Fibroblast of peridontal ligament (primary cell): ENCODE results near the gene BMF.
"Not testable (repeated sequence)": the region's sequence is repeated elsewhere in the genome, so short reads cannot be mapped to it uniquely, and the experiment has no call there.

Experiments
- DNase-seq: peaks from one replicate; pipeline ENCODE4 v3.0.0-alpha.2; 2010; ENCODE audit errors: extremely low read depth

BMF gene

DNA sequence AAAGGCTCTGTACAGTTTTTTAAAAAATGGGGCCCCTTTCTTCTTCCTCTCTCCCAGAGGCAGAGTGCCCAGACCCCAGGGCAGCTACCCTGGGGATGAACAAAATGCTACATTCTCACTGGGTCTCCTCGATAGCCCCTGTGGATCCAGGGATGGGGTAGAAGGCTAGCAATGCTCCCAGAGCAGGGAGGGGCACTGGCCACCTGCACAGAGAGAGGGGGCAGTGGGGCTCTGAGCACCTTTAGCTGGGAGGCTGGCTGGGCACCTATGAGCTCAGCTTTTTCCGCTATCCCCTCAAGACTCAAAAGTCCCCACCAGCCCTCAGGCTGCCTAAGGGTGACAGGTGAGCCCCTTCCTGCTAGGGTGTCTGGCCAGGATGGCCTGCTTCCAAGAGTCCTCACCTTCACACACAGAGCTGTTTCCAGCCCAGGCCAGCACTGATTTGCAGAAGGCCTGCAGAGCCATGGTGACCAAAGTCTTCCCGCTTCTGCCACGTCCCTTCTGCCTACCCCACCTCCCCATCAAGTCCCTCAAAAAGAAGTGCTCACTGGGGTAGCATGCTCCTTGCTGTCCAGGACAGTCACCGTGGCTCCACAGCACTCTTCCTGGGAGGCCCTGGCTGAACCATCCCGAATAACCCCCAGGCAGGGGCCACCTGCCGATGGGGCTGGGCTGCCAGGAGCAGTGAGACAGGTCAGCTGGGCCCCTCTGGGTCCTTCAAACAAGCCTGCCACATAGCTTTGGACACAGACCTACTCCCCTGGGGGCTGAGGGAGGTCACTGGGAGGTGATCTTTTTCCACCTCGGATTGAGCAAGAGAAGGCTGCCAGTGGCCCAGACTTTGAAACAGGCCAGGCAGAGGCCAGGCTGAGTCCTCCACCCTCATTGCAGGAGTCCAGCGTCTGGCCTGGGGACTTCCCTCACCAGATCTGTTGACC, 20.4 kb downstream of the BMF start:
- peak; percentile 18 for DNase-seq

GRCh38 chr15:40087068-40087810, 21.4 kb downstream of the BMF start:
- no peak for DNase-seq

DNA sequence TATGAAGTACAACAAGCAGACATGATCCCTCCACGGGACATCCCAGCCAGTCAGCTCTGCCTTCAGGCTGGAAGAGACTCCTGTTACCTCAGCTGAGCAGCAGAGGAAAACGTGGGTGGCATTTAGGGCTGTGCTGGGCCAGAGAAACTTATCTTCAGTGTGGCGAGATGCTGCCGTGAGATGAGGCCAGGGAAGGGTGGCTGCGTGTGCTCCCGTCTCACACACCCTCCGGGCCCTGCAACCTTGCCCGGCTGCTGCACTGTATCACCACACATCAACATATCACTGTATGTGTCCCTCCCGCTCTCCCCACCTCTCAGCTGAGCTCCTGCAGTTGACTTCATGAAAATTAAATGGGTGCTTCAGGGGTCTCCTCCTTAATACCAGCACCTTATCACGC, 23.4 kb downstream of the BMF start:
- DNase-seq, result no peak

- DNase-seq, result no peak
These were observed 24.0 kb downstream of the BMF start for GRCh38 chr15:40084650-40085049.

- no peak for DNase-seq
These were observed 26.3 kb downstream of the BMF start for GRCh38 chr15:40082195-40082883.

DNA sequence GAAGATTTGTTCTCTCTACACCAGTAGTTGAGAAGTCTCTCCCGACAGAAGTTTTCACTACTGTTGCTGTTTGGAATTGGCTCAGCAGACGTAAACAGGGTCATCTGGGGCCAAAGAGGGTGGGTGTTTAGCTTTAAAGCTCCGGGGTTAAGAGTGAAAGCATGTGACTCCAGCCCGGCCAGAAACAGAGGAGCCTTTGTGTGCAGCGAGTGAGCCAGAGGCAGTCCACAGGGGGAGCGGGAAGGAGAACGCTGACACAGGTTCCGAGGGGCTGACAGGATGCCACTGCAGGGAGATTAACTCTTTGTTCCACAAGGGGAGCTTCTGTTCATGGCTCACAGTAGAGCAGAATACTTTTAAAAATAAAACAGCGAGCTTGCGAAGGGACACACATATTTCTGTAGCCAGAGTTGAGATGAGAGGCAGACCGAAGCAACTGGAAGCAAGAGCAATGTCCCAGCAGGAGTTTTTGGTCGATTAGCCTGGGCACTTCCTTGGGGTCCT, 26.9 kb downstream of the BMF start:
- peak; percentile 78 for DNase-seq

DNA sequence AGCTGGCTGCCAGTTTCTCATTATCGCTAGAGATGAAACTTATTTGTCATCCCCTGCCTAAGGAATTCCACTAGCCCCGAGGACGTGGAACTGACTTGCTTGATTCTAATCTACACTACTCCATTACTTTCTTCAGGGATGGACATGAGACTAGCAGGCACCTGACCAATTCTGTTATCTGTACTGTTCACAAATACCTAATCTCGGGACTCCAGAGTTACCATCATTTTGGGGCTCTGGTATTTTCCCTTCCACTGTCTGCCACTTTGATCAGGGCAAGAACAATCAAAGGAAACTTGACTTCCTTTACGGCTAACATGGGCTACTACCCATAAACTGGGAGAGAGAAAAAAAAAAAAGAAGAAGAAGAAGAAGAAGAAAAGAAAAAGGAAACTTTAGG, 27.8 kb downstream of the BMF start:
- DNase-seq, result no peak

- DNase-seq, result no peak
These were observed 28.6 kb downstream of the BMF start for GRCh38 chr15:40080104-40080503.

DNA sequence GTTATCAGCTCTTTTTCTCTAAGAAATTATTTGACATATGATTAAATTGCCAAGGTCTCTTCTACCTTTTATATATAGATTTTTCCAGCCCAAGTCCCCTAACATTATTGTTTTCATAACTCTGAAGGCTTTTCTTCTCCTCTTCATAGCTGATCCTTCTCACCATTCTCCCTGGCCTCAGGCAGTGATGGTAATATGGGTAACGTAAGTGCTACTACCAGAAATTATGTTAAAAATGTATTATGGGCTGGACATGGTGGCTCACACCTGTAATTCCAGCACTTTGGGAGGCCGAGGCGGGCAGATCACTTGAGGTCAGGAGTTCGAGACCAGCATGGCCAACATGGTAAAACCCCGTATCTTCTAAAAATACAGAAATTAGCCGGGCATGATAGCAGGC, 29.2 kb downstream of the BMF start:
- DNase-seq, result no peak

- DNase-seq, result no peak
These were observed 33.2 kb downstream of the BMF start for GRCh38 chr15:40075298-40076044.

DNA sequence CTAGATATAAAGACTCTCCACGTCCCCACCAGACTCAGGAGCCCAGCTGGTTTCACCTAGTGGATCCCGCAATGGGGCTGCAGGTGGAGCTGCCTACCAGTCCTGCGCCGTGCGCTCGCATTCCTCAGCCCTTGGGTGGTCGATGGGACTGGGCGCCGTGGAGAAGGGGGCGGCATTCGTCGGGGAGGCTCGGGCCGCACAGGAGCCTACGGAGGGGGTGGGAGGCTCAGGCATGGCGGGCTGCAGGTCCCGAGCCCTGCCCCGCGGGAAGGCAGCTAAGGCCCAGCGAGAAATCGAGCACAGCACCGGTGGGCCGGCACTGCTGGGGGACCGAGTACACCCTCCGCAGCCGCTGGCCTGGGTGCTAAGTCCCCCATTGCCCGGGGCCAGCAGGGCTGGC, 34.0 kb downstream of the BMF start:
- DNase-seq, result not testable (repeated sequence)

GRCh38 chr15:40073716-40074490, 34.8 kb downstream of the BMF start:
- DNase-seq, result not testable (repeated sequence)

GRCh38 chr15:40072216-40072990, 36.3 kb downstream of the BMF start:
- DNase-seq, result no peak

- DNase-seq, result no peak
These were observed 38.0 kb downstream of the BMF start for GRCh38 chr15:40070608-40071218.

DNA sequence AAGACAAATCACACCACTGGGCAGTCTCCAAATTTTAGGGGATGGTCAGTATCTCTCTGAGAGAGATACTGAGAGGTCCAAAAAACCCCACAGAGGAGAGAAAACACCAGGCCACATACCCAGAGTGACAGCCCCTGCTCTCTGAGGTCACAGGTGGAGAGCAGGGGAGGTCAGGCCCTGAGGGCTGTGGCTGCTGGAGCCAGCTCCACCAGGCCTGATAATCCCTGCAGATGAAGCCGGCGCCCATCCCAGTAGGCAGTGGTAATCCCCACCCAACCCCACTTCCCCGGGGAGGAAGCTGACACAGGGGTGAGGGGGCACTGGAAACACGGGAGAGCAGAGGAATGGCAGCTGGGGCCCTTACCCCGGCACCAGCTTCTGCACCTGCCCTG, 38.5 kb downstream of the BMF start:
- DNase-seq, result no peak

DNA sequence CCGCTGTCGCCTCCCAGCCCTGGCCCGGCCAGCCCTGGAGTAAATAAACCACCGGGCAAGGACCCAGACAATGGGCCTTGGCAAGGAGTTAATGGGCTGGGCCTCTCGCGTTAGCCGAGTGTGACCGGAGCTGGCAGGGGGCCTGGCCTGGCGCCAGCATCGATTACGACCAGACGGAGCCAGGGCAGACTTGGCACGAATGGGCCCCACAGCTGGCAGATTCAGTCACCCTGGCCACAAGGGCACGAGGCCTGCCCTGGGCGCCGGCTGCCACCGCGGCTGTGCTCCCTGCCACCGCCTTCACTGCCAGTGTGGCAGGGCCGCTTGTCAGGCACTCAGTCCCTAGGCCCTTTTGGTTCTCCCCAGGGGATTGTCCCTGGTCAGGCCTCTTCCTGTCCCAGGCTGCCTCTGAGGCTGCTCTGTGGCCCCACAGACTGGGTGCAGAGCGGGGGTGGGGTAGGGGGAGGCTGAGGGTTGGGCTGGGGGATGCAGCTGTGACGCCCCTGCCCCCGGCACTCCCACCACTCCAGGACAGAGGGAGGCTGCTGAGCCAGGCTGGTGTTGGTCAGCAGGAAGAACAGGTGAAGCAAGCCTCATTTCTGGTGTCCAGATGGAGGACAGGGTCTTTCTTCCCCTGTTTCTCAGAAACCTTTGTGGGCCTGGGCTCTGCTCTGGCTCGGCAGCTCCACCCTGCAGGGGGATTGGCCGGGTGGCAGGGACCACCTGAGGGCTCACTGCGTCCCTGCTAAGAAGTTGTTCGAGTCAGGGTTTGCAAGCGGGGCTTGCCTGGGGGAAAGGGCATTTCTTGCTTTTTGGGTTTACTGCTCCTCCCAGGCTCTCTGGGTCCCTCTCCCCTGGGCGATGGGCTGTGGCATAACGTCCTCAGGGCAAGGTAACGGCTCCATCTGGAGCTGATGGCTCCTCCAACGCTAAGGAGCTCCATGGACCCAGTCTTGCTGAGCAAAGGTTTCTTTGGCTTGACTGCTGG, 39.2 kb downstream of the BMF start:
- peak; percentile 93 for DNase-seq

DNA sequence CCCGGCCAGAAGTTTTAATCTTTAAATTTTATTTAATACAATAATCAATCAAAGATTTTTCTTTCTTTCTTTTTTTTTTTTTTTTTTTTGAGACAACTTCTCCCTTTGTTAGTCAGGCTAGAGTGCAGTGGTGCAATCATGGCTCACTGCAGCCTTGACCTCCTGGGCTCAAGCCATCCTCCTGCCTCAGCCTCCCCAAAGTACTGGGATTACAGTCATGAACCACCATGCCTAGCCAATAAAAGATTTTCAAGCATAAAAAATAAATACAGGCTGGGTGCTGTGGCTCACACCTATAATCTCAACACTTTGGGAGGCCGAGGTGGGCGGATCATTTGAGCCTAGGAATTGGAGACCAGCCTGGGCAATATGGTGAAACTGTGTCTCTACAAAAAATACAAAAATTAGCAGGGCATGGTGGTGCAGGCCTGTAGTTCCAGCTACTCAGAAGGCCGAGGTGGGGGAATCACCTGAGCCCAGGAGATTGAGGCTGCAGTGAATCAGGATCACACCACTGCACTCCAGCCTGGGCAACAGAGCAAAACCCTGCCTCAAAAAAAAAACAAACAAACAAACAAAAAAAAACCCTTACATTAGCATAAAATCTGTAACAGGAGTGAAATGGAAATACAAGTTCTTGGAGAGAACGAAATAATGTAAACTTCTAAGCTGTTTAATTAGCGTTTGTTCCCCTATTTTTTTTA, 40.6 kb downstream of the BMF start:
- no peak for DNase-seq

- DNase-seq, result no peak
These were observed 42.1 kb downstream of the BMF start for GRCh38 chr15:40066589-40066988.
